DOHH2 (cell line): ENCODE measurements around the gene NPEPL1.

Source experiments
- EZH2phosphoT487 ChIP-seq: fragments of 200-600 bp; sonication (generic); IDR thresholded peaks from 2 replicates; pipeline ENCODE4 v1.6.1; 2017; ENCODE audit warnings: borderline replicate concordance, mild to moderate bottlenecking, antibody characterized with exemption, low read length, moderate library complexity, mixed read lengths
- TF ChIP-seq, protein P1 (sequence below): fragments of 200-600 bp; sonication (generic); IDR thresholded peaks from one replicate; pipeline ENCODE4 v1.5.1; 2014; ENCODE audit warnings: antibody characterized with exemption, mild to moderate bottlenecking, low read depth, low read length; ENCODE audit not compliant: poor library complexity, severe bottlenecking

DNA sequence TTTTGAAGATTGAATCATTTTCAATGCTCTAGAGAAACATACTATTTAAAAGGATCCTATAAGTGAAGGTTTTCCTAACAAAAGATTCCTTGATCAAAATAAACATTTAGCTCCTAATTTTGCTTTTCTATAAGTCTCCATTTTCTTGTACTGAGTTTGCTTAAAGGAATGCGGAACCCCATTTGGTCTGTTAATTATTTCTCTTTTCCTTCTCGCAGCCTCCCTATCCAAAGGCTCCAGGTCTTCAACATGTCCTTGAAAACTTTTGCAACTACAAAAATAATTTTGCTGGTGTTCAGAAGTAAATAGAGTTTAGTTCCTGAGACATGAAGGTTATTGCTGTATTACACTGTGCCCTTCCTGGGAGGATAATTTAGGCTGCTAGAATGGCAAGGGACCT is 8.3 kb upstream of the NPEPL1 start:
- TF ChIP-seq, protein P1, sequence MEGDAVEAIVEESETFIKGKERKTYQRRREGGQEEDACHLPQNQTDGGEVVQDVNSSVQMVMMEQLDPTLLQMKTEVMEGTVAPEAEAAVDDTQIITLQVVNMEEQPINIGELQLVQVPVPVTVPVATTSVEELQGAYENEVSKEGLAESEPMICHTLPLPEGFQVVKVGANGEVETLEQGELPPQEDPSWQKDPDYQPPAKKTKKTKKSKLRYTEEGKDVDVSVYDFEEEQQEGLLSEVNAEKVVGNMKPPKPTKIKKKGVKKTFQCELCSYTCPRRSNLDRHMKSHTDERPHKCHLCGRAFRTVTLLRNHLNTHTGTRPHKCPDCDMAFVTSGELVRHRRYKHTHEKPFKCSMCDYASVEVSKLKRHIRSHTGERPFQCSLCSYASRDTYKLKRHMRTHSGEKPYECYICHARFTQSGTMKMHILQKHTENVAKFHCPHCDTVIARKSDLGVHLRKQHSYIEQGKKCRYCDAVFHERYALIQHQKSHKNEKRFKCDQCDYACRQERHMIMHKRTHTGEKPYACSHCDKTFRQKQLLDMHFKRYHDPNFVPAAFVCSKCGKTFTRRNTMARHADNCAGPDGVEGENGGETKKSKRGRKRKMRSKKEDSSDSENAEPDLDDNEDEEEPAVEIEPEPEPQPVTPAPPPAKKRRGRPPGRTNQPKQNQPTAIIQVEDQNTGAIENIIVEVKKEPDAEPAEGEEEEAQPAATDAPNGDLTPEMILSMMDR: no peak
- TF ChIP-seq EZH2phosphoT487: no peak
